Measurements from ENCODE around the gene ZDHHC11.
"Not testable (repeated sequence)": the region's sequence is repeated elsewhere in the genome, so short reads cannot be mapped to it uniquely, and the experiment has no call there.

Gene ZDHHC11

DNA sequence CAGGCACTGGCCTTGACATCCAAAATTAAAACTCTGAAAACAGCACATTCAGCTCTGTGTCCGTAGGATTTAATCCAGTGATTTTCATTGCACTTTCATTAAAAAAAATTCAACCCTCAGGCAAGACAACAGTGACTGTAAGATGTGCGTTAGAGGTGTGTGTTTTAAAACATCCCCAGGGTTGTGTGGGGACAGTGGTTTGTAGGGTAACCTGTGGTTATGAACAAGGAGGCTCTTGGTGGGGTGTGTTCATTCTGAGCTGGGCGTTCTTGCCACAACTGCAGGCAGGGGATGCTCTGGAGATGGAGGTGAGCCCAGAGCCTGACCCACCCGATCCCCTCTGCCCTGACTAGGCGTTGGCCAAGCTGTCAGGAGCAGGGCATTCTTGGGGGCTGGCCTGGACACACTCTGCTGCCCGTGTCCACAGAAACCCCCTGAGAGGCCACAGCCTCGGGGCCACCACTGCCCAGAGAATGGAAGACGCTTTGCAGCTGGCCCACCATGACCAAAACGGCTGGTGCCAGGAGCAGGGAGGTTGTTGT lies 103.4 kb downstream of the ZDHHC11 start:
- DNase-seq (ENCODE audit: low read depth in 2 of 2) = not testable (repeated sequence)

DNA sequence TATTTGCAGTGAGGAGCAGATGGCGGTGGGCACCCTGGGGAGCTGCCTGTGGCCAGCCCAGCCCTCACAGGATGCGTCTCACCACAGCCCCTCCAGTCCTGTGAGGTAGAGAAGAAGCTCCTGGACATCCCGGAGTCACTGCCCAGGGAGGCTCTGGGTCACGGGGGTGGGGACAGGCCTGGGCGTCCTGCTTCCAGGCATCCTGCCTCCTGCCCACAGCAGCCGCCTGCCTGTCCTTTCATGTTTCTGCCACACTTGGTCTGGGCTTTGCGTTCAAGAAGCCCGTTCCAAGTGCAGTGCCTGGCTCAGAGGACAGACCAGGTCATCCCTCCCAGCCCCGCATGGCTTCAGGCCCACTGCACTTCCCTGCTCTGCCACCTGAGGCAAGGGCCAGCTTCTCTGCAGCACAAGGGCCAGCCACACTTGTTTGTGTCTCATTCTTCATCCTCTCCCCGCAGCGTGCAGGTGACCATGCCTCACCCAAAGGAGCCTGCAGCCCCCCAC lies 104.5 kb downstream of the ZDHHC11 start:
- DNase-seq (ENCODE audit: low read depth in 2 of 2) = no peak

Data from stimulated activated CD4-positive, alpha-beta T cell treated with anti-CD3 and anti-CD28 coated beads, Interleukin-4, amount 100 ng/mL, for 48 hours (primary cell).